Fibroblast of skin of right quadriceps (primary cell): ENCODE results near the gene CEP350.
"Not testable (repeated sequence)": the region's sequence is repeated elsewhere in the genome, so short reads cannot be mapped to it uniquely, and the experiment has no call there.

ENCODE experiments used
- DNase-seq: peaks from one replicate; pipeline ENCODE4 v3.0.0-alpha.2; 2013

CEP350 gene

GRCh38 chr1:179996099-179996498, 41.5 kb downstream of the CEP350 start:
- DNase-seq, result no peak

GRCh38 chr1:180000575-180000974, 46.0 kb downstream of the CEP350 start:
- DNase-seq, result no peak

- DNase-seq, result peak; percentile 17
Observed at GRCh38 chr1:180002437-180002836, 47.8 kb downstream of the CEP350 start.

GRCh38 chr1:180003026-180003695, 48.6 kb downstream of the CEP350 start:
- no peak for DNase-seq

- not testable (repeated sequence) for DNase-seq
Observed at GRCh38 chr1:180006762-180007161, 52.2 kb downstream of the CEP350 start.

GRCh38 chr1:180020017-180020416, 65.4 kb downstream of the CEP350 start:
- no peak for DNase-seq

GRCh38 chr1:180026556-180026955, 71.9 kb downstream of the CEP350 start:
- DNase-seq, result peak; percentile 7

GRCh38 chr1:180027949-180028445, 73.4 kb downstream of the CEP350 start:
- peak; percentile 90 for DNase-seq

GRCh38 chr1:180028864-180029263, 74.3 kb downstream of the CEP350 start:
- no peak for DNase-seq

- DNase-seq, result no peak
Observed at GRCh38 chr1:180029524-180030135, 75.0 kb downstream of the CEP350 start.

GRCh38 chr1:180031664-180032063, 77.1 kb downstream of the CEP350 start:
- no peak for DNase-seq

- no peak for DNase-seq
Observed at GRCh38 chr1:180033390-180033789, 78.8 kb downstream of the CEP350 start.

- peak; percentile 44 for DNase-seq
Observed at GRCh38 chr1:180040034-180040433, 85.4 kb downstream of the CEP350 start.

- no peak for DNase-seq
Observed at GRCh38 chr1:180041582-180041981, 87.0 kb downstream of the CEP350 start.

- DNase-seq, result peak; percentile 33
Observed at GRCh38 chr1:180042988-180043622, 88.5 kb downstream of the CEP350 start.

- DNase-seq, result no peak
Observed at GRCh38 chr1:180043785-180044184, 89.2 kb downstream of the CEP350 start.

GRCh38 chr1:180046674-180047073, 92.1 kb downstream of the CEP350 start:
- DNase-seq, result no peak

GRCh38 chr1:180053594-180054567, 99.3 kb downstream of the CEP350 start:
- no peak for DNase-seq

- DNase-seq, result peak; percentile 10
Observed at GRCh38 chr1:180057883-180058396, 103.3 kb downstream of the CEP350 start.

- DNase-seq, result no peak
Observed at GRCh38 chr1:180061019-180061418, 106.4 kb downstream of the CEP350 start.

GRCh38 chr1:180062452-180062971, 107.9 kb downstream of the CEP350 start:
- no peak for DNase-seq

- no peak for DNase-seq
Observed at GRCh38 chr1:180065408-180065807, 110.8 kb downstream of the CEP350 start.
